A204.1 (cell line): Measurements from ENCODE around the gene IL1RAP.

Source experiments
- FAIRE-seq: peaks from 2 replicates; lab custom pipeline; 2012; peaks lifted over from hg19 to GRCh38; lab: Jason Lieb, UNC

Gene IL1RAP

DNA sequence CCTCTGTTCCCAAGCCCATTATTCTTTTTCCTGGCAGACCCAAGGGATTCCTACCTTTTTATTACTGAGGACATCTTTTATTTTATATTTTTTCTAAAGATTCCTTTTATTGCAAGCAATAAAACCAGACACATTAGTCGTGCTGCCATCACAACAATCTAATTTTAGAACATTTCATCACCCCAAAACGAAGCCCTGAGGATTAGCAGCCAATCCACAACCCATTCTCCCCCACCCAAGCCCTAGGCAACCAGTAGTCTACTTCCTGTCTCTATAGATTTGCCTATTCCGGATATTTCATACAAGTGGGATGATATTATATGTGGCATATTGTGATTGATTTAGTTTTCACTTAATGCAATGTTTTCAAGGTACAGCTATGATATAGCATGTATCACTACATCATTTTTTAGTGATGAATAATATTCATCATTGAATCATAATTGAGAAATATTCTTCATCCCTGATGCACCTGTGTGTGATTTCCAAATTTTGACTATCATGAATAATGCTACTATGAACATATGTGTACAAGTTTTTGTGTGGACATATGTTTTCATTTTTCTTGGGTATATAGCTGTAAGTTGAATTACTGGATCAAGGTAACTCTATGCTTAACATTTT is 65.7 kb downstream of the IL1RAP start:
- no peak for FAIRE-seq

DNA sequence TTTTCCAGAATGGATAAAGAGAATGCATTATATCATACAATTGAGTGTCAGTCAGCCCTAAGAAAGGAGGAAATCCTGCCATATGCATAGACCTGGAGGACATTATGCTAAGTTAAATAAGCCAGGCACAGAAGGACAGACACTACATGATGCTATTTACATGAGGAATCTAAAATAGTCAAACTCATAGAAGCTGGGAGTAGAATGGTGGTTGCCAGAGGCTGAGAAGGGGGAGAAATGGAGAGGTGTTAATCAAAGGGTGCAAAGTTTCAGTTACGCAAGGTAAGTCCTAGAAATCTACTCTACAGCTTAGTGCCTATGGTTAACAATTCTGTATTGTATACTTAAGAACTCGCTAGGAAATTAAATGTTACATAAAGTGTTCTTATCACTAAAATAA is 66.5 kb downstream of the IL1RAP start:
- FAIRE-seq: no peak

DNA sequence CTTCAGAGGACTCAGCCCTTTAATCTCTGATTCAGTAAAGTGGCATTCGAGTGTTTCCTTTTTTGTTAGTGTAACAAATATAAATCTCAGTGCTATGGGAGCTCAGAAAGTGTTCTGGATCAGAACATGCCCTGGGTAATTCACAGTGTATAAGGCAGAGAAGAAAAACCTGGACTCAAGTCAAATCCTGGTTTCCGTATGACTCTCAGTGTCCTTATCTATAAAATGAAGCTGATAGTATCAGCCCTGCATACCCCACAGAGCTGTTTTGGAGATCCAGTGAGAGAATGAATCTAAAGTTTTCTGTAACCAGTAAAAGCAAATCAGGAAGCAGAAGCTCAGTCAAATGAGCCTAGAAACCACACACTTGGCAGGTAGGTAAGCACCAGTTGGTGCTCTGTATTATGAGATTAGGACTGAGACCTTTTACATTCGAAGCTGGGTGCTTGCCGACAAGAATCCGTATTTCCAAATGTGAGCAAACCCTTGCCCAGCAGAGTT is 67.2 kb downstream of the IL1RAP start:
- FAIRE-seq: no peak

DNA sequence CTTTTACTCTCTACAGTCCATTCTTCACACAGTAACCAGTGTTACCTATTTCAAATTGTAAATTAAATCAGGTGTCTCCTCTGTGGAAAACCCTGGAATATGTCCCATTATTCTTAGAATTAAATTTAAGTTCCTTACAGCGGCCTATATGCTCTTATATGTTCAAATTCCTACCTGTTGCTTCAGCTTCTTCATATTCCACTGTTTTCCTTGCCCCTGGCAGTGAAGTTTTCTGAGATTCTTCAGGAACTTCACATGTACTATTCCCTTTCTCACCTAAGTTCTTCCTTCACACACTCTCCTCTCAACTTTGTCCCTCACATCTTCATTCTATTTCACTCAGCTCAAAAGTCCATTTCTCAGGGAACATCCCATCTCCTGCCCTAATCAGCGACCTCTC is 68.8 kb downstream of the IL1RAP start:
- FAIRE-seq: no peak

DNA sequence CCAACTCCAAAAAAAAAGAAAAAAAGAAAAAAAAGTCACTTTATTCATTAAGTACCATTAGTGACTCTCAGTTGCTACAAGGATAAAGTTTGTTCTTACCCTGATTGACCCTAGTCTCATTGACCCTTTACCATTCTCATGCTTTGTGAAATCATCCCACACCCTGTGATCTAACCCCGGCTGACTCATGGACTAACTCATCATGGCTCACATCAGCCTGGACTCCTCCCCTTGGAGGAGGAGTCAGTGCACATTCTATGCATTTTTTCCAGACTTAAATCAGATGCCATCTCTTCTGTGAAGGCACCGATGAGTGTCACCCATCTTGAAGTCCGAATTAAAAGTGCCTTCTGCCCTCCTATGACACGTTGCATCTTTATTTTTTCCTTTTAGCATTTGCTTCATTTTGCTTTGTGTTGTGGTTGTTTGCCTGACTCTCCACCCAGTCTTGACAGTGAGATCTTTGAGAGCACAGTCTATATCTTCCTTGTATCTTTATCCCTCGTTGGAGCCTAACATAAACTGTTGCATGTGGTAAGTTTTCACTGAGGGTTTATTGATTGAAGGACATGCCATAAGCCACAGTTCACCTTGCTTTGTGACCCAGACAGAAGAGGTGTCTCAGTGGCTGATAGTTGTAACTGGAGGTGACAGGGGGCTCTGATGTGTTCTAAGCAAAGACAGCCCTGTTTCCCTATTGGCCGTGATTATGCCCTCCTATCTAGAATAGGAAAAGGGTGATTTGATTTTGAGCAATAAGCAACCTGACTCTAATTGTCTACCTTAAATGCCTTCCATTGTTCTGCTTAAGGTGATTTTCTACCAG is 72.1 kb downstream of the IL1RAP start:
- FAIRE-seq: no peak

DNA sequence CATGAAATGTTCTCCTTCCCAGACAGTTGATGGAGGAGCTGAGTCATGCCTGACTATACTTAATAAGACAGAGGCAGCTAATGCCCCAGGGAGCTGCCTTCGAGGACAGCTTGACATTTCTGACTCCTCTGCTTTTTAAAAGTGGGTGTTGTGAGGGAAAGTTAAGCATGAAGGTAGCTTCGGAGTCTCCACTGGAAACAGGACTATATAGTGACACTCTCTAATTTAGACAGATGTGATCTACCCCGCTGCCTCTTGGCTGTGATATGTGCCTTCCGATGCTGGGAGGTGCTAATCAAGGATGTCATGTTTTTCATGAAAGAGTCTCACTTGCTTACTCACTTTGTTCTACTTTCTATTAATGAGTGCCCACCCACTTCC is 72.7 kb downstream of the IL1RAP start:
- FAIRE-seq: no peak

DNA sequence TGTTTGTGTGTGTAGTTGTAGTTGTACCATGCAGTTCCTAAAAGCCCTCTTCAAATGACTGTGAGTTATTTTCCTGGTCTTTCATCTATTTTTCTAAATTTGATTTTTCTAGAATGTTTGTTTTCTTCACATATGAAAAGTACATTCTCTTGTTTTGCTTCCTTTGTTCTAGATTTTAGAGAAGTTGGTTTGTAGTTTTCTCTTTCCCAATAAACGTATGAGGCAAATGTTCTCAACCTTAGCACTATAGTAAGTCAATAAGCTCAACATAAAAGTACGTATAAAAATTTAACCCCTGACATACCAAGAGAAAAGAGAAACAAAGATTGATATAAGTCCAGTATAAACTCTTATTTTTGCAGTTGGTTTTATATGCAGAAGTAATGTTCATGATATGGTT is 74.7 kb downstream of the IL1RAP start:
- no peak for FAIRE-seq

DNA sequence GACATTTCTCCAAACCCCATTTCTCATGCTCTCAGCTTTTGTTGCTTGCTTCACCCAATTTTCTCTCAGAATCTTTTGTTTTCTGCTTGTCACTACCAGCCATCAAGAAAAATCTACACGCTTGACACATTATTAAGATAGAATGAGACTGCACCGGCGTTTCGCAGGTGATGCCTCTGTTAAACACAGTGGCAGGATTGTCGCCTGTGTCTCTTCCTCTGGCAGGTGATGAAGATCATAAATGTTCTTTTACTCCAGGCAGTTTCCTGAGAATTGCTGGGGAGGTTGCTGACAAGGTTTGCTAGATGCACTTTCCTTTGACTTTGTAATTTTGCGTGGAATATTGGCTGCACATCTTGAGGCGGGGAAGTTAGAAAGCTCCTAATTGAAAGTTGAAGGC is 75.4 kb downstream of the IL1RAP start:
- no peak for FAIRE-seq

DNA sequence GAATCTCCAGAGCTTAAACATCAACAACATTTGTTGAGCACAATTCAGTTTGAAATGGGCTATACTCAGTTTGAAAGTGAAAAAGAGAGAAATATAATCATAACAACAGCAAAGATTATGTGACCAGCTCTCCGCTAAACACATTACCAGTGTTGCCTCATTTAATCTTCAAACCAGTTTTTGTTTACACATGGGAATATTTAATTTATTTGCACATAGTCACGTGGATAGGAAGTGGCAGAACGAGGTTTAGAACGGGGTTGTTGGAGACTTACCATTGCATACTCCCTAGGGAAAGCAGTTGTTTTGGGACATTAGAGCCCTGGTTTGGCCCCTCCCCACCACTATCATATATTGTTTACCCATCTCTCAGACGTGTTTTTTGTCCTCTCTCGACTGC is 77.2 kb downstream of the IL1RAP start:
- no peak for FAIRE-seq

DNA sequence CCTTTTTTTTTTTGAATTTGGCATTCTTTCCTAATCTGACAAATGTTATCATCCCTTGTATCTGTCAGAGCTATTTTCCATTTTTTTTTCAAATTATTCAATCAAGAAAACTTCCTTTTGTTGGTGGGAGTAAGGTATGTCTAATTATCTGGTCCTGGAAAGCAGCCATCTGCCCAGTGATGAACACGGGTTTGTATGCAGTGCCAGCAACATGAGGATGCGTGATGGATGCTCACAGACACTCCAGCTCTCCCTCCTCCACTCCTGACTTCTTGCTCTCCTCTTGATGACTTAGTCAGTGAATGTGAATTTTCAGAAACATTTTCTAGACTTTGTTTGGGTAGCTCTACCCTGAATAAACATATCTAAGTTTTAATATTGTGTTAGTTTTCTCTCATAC is 79.2 kb downstream of the IL1RAP start:
- FAIRE-seq: no peak

DNA sequence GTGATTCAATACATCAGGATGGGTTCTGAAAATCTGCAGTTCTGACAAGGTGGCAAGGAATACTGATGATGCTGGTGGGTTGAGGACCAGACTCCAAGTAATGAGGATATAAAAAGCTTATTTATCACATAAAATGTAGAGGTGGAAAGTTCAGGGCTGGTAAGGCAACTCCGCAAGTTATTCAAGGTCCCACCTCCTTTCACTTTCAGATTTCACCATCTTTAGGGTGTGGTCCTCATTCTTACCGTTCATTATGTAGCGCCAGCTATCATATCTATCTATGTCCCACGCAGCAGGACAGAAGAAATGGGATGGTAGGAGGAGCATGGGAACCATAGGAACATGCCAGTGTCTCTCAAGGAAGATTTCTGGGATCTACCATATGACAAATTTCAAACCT is 80.3 kb downstream of the IL1RAP start:
- no peak for FAIRE-seq

DNA sequence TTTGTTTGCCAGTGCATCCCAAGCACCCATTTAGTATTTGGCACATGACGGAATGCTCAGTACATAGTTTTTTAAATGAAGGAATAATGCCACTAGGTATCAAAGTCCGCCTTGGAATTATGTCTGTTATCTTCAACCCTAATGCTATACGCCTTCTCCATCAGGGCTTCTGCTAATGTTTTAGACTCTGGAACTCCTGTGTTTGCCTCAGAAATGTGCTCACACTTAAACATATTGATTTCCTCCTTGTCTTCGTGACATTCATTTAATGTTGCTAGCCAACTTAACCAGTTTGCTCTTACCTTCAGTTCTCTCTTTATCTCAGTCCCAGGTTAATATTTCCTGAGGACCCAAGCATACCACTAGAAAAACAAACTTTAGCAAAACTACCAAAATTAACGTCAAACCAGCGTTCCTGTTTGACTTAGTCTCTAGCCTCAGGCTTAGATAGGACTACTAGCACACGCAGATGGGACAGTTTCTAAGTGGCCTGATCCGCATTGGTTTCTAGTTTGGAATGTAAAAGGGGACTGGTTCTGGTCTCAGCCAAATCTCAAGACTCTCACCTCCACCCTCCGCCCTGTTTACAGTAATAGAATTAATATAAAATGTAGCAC is 81.4 kb downstream of the IL1RAP start:
- FAIRE-seq: no peak

DNA sequence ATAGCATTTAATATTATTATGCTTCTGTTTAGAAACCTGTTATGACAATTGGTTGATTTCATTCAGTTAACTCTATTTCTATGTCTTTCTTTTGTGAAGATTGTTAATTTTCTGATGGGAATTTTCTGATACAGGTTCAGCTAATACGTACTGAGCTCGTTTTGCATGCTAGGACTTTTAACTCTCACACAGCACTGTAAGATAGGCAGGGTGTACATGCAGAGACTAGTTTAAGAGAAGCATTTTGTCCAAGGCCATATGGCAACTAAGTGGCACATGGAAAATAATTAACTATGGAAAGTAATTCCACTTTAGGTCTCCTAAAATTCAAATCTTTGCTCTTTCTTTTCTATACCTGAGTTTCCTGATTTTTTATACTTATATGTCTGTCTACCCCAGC is 81.9 kb downstream of the IL1RAP start:
- FAIRE-seq: no peak

DNA sequence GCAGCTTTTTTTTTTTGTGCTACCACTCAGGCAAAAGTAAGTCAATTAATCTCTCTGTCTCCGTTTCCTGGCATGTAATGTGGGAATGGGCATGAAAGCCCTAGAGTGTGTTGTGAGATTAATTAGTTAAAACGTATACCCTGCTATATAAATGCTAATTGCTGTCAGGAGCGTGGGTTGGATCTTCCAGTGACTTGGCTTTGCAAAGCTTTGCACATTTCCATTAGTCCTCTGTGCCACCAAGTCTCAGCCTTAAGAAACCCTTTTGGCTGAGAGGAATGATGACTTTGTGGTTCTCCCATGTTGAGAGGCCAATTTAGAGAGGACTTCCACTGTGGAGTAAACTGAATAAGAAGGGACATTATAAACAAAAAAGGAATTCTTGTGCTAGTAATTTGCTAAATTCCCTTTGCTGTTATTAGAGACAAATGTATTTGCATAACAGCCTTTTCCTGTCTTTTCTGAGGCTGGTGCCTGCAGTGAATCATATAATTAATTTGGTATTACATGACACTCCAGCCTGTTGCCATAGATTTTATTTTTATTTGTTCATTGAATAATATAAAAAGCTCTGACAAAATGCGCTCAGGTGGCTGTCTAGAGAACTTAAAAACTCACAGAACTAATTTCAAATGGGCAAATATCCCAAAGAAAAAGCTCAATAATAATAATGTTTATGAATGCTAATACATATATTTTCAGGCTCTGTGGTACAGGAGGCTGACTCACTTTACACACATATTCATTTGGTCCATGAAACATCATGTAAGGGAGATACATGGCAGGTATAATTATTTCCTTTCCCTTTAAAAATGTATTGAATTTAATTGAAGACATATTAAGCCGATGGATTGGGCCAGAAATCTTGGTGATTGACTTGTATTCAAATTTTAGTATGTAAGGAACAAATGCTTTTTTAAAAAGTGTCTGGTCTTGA is 82.7 kb downstream of the IL1RAP start:
- no peak for FAIRE-seq

DNA sequence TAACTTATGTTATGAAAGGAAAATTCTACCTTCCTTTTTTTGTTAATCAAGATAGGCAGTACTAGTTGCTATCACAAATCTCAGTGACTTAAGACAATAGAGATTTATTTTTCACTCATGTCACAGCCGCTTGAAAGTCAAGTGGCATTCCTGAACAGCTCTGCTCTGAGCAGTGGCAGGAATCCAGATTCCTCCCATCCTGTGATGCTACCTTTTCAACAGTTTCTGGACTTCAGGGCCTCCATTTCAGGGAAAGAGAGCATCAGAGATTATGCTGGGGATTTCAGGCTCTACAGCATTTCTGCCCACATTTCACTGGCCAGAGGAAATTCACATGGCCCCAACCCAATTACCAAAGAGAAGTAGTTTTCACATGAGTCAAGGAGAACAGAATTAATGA is 83.4 kb downstream of the IL1RAP start:
- no peak for FAIRE-seq

DNA sequence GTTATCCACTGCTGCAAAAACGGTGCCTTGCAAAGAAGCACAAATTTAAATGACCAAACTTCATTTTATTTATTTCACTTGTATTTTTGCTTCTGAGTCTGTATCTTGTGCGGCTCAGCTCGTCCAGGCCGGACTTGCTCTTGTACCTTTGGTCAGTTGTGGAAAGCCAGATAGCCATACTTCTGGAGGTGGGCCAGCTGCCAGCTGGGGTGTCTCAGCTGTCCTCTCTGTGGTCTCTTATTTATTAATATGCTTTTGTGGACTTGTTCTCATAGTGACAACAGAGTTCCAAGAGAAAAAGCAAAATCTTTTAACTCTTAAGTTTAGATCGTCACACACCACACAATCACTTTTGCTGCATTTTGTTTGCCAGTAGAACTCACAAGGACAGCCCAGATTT is 87.7 kb downstream of the IL1RAP start:
- no peak for FAIRE-seq

DNA sequence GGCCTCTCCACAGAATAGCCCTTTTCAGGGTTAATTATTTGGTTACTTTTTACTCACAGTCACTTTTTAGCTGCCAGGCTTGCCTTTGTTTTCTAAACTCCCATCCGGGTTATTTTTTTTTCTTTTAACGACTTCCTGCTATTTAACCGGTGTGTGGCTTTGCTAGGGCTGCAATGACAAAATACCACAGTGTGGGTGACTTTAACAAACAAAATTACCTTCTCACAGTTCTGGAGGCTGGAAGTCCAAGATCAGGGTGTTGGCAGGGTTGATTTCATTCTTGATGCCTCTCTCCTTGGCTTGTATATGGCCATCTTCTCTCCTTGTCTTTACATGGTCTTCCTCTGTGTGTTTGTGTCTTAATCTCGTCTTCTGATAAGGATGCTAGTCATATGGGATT is 91.5 kb downstream of the IL1RAP start:
- no peak for FAIRE-seq

DNA sequence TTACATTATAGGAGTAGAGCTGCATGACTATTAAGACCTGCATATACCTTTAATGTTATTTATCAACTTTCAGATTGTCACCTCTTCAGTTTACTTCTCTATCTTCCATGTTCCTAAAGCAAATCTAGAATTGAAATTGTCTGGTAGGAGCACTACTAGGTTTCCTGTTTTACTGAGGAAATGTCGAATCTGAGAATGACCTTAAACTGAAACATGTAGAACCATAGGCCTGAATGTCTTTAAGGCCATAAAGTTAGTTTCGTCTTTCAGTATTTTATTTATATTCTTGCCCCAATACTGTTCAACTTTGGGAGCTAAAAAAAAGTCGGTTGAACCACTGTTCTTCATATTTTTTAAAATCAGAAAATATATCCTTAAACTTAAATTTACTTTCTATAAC is 92.7 kb downstream of the IL1RAP start:
- no peak for FAIRE-seq

DNA sequence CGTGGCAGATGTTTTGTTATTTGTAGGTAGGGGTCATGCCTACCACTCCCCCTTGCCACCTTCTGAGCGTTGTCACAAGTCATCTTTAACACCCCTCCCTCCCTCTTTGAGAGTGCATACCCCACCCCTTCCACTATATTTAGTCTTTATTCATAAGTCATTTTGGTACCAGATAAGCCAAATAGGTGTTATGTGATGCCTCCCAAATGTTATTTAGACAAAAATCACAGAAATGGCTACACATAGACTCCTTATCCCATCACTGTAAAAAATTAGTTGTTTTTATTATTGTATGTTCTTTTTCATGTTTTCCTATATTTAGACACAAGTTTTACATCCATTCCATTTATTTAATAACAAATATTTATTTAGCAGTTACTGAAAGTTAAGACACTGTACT is 93.1 kb downstream of the IL1RAP start:
- no peak for FAIRE-seq

DNA sequence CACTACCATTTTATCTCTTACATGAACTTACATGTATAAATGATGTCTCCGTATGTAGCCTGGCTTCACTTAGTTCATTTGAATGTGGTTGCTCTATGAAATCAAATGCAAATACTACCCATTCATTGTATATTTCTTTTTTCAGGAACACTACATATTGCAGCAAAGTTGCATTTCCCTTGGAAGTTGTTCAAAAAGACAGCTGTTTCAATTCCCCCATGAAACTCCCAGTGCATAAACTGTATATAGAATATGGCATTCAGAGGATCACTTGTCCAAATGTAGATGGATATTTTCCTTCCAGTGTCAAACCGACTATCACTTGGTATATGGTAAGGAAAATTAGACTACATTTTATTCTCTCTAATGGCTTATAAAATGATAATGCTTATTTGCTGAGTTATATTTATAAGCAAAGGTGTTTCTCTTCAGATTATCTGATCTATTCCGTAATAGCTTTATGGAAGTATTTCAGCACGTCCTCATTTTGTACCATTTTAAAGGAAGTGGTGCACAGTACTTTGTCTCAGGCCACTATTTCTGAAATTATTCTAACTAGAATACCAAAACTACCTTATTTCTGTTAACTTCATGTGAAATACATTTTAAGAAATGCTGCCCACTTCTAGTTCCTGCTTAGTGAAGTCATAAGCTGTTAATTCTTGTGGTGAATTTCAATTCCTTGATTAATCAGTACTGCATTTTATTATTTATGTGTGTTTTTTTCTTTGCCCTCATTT is 95.1 kb downstream of the IL1RAP start:
- no peak for FAIRE-seq

DNA sequence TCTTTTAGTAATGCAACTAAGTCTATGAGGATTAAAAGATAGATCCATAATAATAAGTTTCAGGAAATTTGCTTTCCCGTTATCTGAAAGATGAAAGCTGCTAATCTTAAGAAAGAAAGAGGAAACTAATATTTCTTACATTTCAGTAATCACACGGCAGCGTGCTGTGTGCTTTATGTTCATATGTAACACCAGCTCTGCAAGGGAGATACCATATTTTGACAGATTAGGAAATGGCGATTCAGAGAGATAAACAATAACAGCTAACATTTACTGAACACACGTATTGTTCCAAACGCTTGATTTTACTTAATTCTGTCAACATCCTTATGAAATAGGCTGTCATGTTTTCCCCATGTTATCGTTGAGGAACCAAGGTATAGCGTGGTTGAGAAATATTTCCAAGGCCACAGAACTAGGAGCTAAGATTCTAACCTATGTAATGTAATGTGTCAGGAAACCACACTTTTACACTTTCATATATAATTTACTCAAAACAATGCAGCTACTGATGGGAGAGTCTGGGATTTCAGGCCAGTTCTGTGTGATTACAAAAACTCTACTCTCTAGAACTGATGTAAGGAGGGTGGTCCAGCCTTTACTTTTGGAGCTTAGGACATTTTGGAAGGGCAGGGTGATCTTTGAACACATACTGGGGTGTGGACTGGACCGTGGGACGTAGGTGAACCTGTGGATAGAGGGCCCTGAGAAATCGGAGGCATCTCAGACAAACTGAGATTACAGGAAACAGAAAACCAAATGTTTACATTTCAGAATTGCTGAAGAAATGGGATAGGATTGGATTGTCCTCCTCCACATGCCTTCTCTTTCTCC is 100.6 kb downstream of the IL1RAP start:
- FAIRE-seq: no peak
